Measurements from ENCODE around the gene GNA12.

DNA sequence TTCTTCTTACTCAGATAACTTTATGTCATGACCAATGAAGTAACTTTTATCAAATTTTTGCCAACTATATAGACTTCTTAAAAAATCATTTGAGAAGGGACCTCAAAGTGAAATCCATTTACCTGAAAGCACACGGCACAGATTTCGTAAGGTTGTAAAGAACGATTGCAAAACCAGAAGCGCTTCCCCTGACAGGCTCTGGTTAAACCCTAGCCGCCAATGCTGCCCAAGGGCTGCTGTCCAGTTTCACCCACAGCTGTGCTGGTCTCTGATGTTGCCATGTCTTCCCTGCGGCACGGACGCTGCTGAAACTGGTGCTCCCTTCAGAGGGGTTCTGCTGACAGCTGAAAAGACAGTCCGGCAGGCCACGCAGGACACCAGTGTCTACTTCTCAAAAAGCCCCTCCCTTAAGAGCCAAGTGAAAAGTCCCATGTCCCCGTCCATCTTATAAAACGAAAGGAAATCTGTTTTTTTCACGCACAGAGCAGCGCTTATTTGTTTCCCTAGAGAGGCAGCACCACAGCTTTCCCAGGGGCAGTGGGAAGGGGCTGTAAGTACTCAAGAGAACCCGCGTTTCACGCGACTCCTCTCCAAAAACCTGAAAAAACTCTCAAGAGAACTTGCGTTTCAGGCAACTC, 32.5 kb downstream of the GNA12 start:
- TF ChIP-seq, protein P1, sequence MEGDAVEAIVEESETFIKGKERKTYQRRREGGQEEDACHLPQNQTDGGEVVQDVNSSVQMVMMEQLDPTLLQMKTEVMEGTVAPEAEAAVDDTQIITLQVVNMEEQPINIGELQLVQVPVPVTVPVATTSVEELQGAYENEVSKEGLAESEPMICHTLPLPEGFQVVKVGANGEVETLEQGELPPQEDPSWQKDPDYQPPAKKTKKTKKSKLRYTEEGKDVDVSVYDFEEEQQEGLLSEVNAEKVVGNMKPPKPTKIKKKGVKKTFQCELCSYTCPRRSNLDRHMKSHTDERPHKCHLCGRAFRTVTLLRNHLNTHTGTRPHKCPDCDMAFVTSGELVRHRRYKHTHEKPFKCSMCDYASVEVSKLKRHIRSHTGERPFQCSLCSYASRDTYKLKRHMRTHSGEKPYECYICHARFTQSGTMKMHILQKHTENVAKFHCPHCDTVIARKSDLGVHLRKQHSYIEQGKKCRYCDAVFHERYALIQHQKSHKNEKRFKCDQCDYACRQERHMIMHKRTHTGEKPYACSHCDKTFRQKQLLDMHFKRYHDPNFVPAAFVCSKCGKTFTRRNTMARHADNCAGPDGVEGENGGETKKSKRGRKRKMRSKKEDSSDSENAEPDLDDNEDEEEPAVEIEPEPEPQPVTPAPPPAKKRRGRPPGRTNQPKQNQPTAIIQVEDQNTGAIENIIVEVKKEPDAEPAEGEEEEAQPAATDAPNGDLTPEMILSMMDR (IDR thresholded peaks at IDR 0.05; ENCODE audit: low read depth, low read length, poor library complexity, severe bottlenecking) = no peak
- TF ChIP-seq EZH2phosphoT487 (IDR thresholded peaks at IDR 0.05; ENCODE audit: borderline replicate concordance, low read length) = no peak
